ENCODE measurements around the gene BANP. TPM values are rescaled to one million over a fixed set of nuclear protein-coding genes. Genes with fewer than 3 reads are reported as not detected.
"Not testable (repeated sequence)": the region's sequence is repeated elsewhere in the genome, so short reads cannot be mapped to it uniquely, and the experiment has no call there.

BANP gene
- total RNA-seq, 2 donors from 2014 or later: 31.3 to 59.2 TPM

DNA sequence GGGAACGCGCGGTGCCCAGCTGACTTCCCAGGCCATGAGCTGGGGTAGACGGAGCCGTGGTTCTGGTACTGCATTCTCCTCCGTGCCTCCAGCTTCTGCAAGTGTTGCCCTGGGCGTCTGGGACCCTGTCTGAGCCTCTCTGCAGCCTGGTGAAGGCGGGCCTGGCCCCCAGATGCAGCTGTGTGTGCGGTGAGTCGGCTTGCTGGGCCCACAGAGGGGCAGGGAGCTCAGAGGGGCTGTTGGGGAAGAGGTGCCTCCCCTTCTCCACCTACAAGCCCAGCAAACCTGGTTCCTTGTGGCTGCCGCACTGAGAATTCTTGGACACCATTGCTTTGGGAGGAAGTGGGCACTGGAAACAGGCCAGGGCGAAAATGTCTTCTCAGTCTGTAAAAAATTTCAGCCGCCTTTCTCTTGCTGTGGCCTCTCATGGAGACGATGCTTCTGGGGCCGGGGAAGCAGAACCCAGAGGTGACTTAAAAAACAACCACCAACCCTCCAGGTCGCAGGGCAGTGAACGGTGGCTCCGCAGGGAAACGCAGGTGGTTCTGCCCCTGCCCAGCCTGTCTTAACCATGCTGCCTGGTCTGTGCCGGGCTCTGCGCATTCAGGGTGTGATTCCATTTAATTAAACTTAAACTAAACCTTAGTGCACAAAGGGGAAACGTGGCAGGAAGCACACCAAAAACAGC is 163.5 kb downstream of the BANP start:
- not testable (repeated sequence) for H3K4me1 Mint-ChIP-seq (ENCODE audit: low read depth in 2 of 2); H3K4me3 Mint-ChIP-seq; DNase-seq (ENCODE audit: low spot score)

GRCh38 chr16:88116121-88116520 is 164.9 kb downstream of the BANP start:
- Mint-ChIP-seq H3K4me1 (ENCODE audit: low read depth in 2 of 2) (peaks cover 0 to 6% of the 10 kb centered on the region in 2 donors), H3K36me3 (no peaks in the 10 kb centered on the region), H3K27ac (no peak overlapping the region), H3K9me3 (no peaks in the 10 kb centered on the region), H3K4me3 (no peak overlapping the region), H3K27me3 (peaks cover 0 to 3% of the 10 kb centered on the region in 2 donors)
- ATAC-seq: no peak
- no peak for DNase-seq (ENCODE audit: low spot score)

More for the DNA sequence above, 163.5 kb downstream of the BANP start:
- not testable (repeated sequence) for H3K27ac Mint-ChIP-seq, ATAC-seq, H3K9me3 Mint-ChIP-seq, H3K36me3 Mint-ChIP-seq, H3K27me3 Mint-ChIP-seq

DNA sequence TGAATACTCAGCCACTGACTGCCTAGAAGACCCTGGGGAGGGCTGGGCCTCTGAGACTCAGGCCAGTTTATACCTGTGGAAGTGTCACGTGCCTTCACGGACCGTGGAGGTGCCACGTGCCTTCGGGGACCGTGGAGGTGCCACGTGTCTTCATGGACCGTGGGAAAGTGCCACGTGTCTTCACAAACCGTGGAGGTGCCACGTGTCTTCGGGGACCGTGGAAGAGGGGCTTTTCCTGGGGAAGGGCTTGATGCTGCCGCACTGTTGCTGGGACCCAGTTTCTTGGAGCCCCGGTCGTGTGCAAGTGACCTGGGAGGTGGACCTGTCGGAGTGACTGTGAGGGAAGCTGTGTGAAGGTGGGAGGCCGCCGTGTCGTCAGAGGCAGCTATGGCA is 166.2 kb downstream of the BANP start:
- H3K4me3 Mint-ChIP-seq: no peak overlapping the region
- H3K27ac Mint-ChIP-seq: no peak overlapping the region
- no peaks in the 10 kb centered on the region for H3K36me3 Mint-ChIP-seq
- no peaks in the 10 kb centered on the region for H3K9me3 Mint-ChIP-seq
- no peak for DNase-seq (ENCODE audit: low spot score)
- ATAC-seq: no peak
- H3K27me3 Mint-ChIP-seq: peaks cover 0 to 3% of the 10 kb centered on the region in 2 donors
- no peaks in the 10 kb centered on the region for H3K4me1 Mint-ChIP-seq (ENCODE audit: low read depth in 2 of 2)

GRCh38 chr16:88118376-88118775 is 167.1 kb downstream of the BANP start:
- peaks cover 0 to 3% of the 10 kb centered on the region in 2 donors for H3K27me3 Mint-ChIP-seq
- no peaks in the 10 kb centered on the region for H3K9me3 Mint-ChIP-seq
- DNase-seq (ENCODE audit: low spot score) (no peak), ATAC-seq (no peak)
- H3K27ac Mint-ChIP-seq: no peak overlapping the region
- no peaks in the 10 kb centered on the region for H3K36me3 Mint-ChIP-seq
- H3K4me1 Mint-ChIP-seq (ENCODE audit: low read depth in 2 of 2): no peaks in the 10 kb centered on the region
- no peak overlapping the region for H3K4me3 Mint-ChIP-seq

DNA sequence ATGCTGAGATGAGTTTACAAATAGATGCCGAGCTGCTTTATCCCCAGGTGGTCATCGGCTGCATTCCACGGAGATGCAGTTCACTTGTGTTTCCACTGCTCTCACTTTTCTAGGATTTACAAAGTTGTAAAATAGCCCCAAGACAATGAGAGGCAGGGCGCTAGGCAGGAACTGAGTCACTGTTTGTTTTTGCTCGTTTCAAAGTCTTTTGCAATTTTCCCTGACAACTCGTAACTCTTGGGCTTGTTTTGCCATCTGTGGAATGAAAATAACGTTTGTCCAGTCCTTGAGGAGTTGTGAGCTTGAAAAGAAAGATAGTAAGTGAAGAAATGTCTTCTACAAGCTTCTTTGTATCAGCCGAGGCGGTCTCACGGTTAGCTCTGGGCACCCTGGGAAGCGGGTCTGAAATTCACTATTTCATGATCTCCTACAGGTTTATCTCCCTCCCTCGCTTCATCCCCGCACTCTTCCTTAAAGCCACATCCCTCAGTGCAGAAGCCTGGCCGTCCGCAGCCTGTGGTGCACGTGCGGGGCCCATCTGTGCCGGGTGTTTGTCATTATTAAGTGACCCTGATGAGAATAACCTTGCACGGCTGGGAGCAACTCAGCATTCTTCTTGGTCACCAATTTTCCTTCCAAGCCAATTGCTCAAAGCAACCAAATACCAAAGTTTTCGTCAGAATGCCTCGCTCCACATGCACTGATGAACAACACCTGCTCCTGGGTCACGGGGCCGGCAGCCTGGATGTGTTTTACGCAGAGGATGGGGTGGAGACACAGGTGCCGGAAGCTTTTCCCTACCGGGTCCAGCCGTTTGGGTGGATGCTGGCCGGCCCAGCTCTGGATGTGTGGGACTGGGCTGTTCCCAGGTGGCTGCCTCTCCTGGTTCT is 167.9 kb downstream of the BANP start:
- H3K27me3 Mint-ChIP-seq; DNase-seq (ENCODE audit: low spot score); H3K4me3 Mint-ChIP-seq; ATAC-seq; H3K27ac Mint-ChIP-seq; H3K9me3 Mint-ChIP-seq; H3K36me3 Mint-ChIP-seq; H3K4me1 Mint-ChIP-seq (ENCODE audit: low read depth in 2 of 2): not testable (repeated sequence)

DNA sequence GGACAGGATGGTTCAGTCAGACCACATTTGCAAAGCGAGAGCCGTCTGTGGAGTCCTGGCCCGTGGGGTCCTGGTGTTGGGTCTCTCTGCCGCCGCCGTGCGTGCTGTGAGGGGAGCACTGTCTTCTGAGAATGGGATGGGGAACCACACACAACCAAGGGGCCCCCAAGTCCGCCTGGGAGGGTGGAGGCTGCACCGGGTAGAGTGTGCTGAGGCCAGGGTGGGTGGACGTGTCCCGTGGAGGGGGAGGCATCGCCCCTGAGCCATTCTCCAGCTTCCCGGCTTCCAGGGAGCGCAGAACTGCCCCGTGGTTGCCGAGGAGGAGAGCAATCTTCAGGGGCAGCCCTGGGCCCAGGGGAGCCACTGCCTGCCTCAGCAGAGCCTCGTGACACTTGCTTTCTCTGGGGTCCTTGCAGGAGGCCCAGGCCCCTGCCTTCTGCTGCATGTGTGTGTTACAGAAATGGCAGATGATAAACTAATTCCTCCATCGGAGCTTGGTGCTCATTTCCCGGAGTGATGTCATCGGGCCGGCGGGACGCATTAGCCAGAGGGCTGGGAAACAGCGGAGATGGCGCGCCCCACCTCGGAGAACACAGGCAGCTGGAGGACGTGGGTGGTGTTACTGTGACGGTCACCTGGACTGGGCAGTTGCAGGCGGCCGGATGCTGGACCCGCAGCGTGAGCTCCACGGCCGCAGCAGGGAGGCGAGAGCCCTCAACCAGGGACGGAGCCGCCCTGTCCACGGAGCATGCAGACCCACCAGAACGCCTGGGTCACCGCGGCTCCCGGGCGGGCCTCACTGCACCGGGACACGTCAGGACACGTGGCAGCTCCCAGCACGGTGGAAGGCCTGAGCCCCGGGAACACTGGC is 168.9 kb downstream of the BANP start:
- H3K4me3 Mint-ChIP-seq; H3K27ac Mint-ChIP-seq; H3K4me1 Mint-ChIP-seq (ENCODE audit: low read depth in 2 of 2); H3K9me3 Mint-ChIP-seq; H3K27me3 Mint-ChIP-seq; DNase-seq (ENCODE audit: low spot score); H3K36me3 Mint-ChIP-seq: not testable (repeated sequence)
- ATAC-seq: peak in 1 of 2 donors; percentile 34

DNA sequence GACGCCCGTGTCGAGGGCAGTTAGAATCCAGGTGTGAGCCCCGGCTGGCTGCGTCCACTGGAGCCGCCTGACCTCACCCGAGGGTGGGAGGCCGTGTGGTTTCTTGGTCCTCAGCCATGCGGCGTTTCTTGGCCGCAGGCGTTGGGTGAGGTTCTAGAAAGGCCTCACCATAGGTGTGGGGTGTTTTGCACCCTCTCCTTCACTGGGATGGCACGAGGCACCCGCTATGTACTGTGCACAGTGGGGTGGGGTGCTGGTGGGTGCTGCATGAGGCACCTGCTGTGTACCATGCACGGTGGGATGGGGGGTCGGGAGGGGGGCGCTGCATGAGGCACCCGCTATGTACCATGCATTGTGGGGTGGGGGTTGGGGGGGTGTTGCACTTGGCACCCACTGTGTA is 169.6 kb downstream of the BANP start:
- DNase-seq (ENCODE audit: low spot score) (no peak), ATAC-seq (no peak)
- Mint-ChIP-seq H3K4me3 (no peak overlapping the region), H3K4me1 (ENCODE audit: low read depth in 2 of 2) (no peaks in the 10 kb centered on the region), H3K9me3 (no peaks in the 10 kb centered on the region), H3K27ac (no peak overlapping the region), H3K36me3 (no peaks in the 10 kb centered on the region), H3K27me3 (peaks cover 0 to 2% of the 10 kb centered on the region in 2 donors)

DNA sequence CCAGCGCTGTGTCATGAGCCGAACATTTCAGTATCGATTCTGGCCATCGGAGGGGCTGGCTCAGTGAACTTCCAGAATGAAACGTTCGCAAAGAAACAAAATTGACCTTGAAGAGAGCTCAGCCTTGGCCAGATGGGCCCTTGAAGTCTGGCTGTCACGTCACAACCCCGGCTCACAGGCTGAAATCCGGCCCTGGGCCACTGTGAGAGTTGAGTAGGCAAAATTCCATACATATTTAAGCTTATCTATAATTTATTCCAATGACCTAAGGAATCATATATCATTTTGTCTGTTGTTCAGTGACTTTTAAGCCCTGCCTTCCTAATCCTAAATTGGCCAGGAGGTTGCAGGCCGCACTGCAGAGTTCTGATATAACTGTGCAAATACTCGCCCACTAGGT is 170.2 kb downstream of the BANP start:
- not testable (repeated sequence) for H3K9me3 Mint-ChIP-seq; DNase-seq (ENCODE audit: low spot score); H3K27me3 Mint-ChIP-seq; H3K36me3 Mint-ChIP-seq; ATAC-seq; H3K27ac Mint-ChIP-seq; H3K4me3 Mint-ChIP-seq; H3K4me1 Mint-ChIP-seq (ENCODE audit: low read depth in 2 of 2)

GRCh38 chr16:88121886-88122580 is 170.8 kb downstream of the BANP start:
- no peak overlapping the region for H3K27ac Mint-ChIP-seq
- no peak overlapping the region for H3K4me3 Mint-ChIP-seq
- no peaks in the 10 kb centered on the region for H3K27me3 Mint-ChIP-seq
- no peaks in the 10 kb centered on the region for H3K4me1 Mint-ChIP-seq (ENCODE audit: low read depth in 2 of 2)
- H3K36me3 Mint-ChIP-seq: no peaks in the 10 kb centered on the region
- ATAC-seq (no peak), DNase-seq (ENCODE audit: low spot score) (no peak)
- no peaks in the 10 kb centered on the region for H3K9me3 Mint-ChIP-seq

Other genes starting within 250 kb of the BANP start
- 100 to 1,000 TPM in 1 of 2 donors, 10 to 100 TPM in 1; 71.0 to 188 TPM for gene KLHDC4, start 185.4 kb upstream of the BANP start, total RNA-seq
- gene SLC7A5, start 81.9 kb upstream of the BANP start, total RNA-seq: 100 to 1,000 TPM; 142 to 348 TPM
- not detected for gene CA5A, start 14.9 kb upstream of the BANP start, total RNA-seq

Measured in natural killer cell treated with Interleukin-12 subunit alpha and Interleukin-12 subunit beta and Interleukin-15 and Interleukin-18, amount 100 ng/mL, for 72 hours (primary cell).